Measurements from ENCODE around the gene KCNJ16.

- TF ChIP-seq POLR2A (IDR thresholded peaks at IDR 0.05): no peak
- no peak for TF ChIP-seq CTCF (IDR thresholded peaks at IDR 0.05)
These were observed 37.5 kb upstream of the KCNJ16 start for GRCh38 chr17:70037498-70037897.
